K562 (cell line): Measurements from ENCODE around the gene DMXL1. TPM values are rescaled to one million over a fixed set of nuclear protein-coding genes. Genes with fewer than 3 reads are reported as not detected.

Source experiments
- FOSL1 ChIP-seq: fragments of 200-800 bp; sonication (Bioruptor generic); conservative IDR thresholded peaks from 2 replicates; pipeline ENCODE4 v1.6.1; 2016; ENCODE audit warnings: missing genetic modification characterization, missing compliant biosample characterization
- GABPA ChIP-seq: fragments of 200-800 bp; sonication (Bioruptor generic); conservative IDR thresholded peaks from 2 replicates; pipeline ENCODE4 v1.6.1; 2016; ENCODE audit warnings: low read depth, missing genetic modification characterization, missing compliant biosample characterization
- HNRNPK ChIP-seq: fragments of 200-400 bp; formaldehyde crosslinking; IDR thresholded peaks from one replicate; pipeline ENCODE4 v1.6.1; 2018; ENCODE audit warnings: mild to moderate bottlenecking, low read depth, low read length; ENCODE audit not compliant: poor library complexity, severe bottlenecking
- L3MBTL2 ChIP-seq: fragments of 450-650 bp; IDR thresholded peaks from 2 replicates; pipeline ENCODE4 v1.6.1; 2016; ENCODE audit warnings: mild to moderate bottlenecking, moderate library complexity
- SRSF7 ChIP-seq: fragments of 200-400 bp; formaldehyde crosslinking; optimal IDR thresholded peaks from 2 replicates; pipeline ENCODE3; 2017; ENCODE audit warnings: mild to moderate bottlenecking, low read depth, low read length
- TAL1 ChIP-seq: fragments of 450-650 bp; IDR thresholded peaks from 2 replicates; pipeline ENCODE4 v1.6.1; 2016; ENCODE audit warnings: mild to moderate bottlenecking
- ZNF124 ChIP-seq: sonication (generic); formaldehyde crosslinking; IDR thresholded peaks from 2 replicates; pipeline ENCODE4 v1.8.1; 2022; ENCODE audit warnings: missing genetic modification reagents
- ZNF174 ChIP-seq: fragments of 250-450 bp; sonication (Bioruptor Pico); IDR thresholded peaks from 2 replicates; pipeline ENCODE4 v1.4.0; 2020; ENCODE audit warnings: mild to moderate bottlenecking
- ZNF384 ChIP-seq: IDR thresholded peaks from 2 replicates; pipeline ENCODE4 v1.6.1; 2012; ENCODE audit warnings: low read depth, low read length, improper control_type of control experiment
- polyA plus RNA-seq, 8 experiments: library from polyadenylated mRNA; depleted of rRNA in 4 of 8; stranded (reverse) in 5 of 8; unstranded in 3 of 8; fragments of >200 nt; fragmentation: Nextera tagmentation in 2 of 8; fragmentation: Illumina TruSeq in 1 of 8; extraction: Ambion mirVana in 2 of 8; extraction: Trizol in 1 of 8; gene quantifications; 2 replicates each; pipeline versions ENCODE4 v1.2.1 to v1.2.3, GENCODE V29; 2011 to 2014; ENCODE audit warnings: inconsistent platforms in 1 of 8, missing spikeins in 1 of 8
- total RNA-seq, 7 experiments: library from RNA; depleted of rRNA in 6 of 7; stranded (reverse); fragments of >200 nt in 6 of 7; fragmentation: Illumina TruSeq in 2 of 7; extraction: Trizol in 2 of 7; gene quantifications; 2 replicates each; pipeline versions ENCODE4 v1.2.1 to v1.2.3, GENCODE V29; 2011 to 2021; ENCODE audit warnings: low replicate concordance in 1 of 7
- TF ChIP-seq, protein P1 (sequence below): IDR thresholded peaks from 3 replicates; pipeline ENCODE4 v1.6.1; 2011; ENCODE audit warnings: borderline replicate concordance, mild to moderate bottlenecking, moderate library complexity; ENCODE audit not compliant: insufficient read length; ENCODE audit errors: extremely low read depth

The DMXL1 gene
- total and polyA plus RNA-seq, 9 of the 15 experiments (the other 6 are each of a cell fraction or from before 2014, with no cell fraction given) = 8.3 to 40.3 (median 30.6) TPM

DNA sequence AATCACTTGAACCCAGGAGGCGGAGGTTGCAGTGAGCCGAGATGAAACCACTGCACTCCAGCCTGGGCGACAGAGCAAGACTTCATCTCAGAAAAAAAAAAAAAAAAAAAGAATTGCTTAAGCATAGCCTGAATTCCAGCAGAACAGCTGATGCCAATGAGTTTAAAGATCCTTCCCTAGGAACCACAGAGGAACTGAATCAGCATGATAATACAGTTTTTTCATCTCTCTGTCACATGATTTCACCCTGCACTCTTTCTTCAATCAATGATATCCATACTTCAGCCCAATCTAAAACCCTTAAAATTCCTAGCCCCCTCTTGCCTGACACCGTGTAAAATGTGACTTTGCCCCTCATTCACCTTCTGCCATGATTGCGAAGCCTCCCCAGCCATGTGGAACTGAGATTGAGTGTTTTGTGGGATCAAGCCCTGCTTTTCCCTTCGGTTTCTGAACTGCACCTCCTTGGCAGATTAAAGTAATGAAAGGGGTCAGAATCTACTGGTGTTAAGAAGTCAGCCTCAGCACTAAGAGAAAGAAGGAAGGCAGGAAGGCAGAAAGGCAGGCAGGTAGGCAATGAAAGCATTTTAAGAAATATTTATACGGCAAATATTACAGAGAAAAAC is 20.9 kb upstream of the DMXL1 start (continued):
- TF ChIP-seq FOSL1 (0 out of 2 replicates have a peak, but pooled peaks have one; percentile 14), ZNF124 (CRISPR knock-in tag) (no peak), TAL1 (no peak), SRSF7 (no peak), L3MBTL2 (0 out of 2 replicates have a peak, but pooled peaks have one; percentile 16), ZNF384 (peak; percentile 65), ZNF174 (CRISPR knock-in tag) (no peak), HNRNPK (no peak), GABPA (tag) (0 out of 2 replicates have a peak, but pooled peaks have one; percentile 17)
- TF ChIP-seq, protein P1, sequence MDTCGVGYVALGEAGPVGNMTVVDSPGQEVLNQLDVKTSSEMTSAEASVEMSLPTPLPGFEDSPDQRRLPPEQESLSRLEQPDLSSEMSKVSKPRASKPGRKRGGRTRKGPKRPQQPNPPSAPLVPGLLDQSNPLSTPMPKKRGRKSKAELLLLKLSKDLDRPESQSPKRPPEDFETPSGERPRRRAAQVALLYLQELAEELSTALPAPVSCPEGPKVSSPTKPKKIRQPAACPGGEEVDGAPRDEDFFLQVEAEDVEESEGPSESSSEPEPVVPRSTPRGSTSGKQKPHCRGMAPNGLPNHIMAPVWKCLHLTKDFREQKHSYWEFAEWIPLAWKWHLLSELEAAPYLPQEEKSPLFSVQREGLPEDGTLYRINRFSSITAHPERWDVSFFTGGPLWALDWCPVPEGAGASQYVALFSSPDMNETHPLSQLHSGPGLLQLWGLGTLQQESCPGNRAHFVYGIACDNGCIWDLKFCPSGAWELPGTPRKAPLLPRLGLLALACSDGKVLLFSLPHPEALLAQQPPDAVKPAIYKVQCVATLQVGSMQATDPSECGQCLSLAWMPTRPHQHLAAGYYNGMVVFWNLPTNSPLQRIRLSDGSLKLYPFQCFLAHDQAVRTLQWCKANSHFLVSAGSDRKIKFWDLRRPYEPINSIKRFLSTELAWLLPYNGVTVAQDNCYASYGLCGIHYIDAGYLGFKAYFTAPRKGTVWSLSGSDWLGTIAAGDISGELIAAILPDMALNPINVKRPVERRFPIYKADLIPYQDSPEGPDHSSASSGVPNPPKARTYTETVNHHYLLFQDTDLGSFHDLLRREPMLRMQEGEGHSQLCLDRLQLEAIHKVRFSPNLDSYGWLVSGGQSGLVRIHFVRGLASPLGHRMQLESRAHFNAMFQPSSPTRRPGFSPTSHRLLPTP = no peak
